GM21423 (cell line): Measurements from ENCODE around the gene TAGLN.

Source experiments
- ATAC-seq: cut with Tn5 transposase; IDR thresholded peaks from one replicate; pipeline ENCODE4 v1.9.1; 2021; ENCODE audit warnings: mild to moderate bottlenecking, moderate library complexity; ENCODE audit not compliant: unreplicated experiment

Gene TAGLN

GRCh38 chr11:117212697-117213355, 13.7 kb downstream of the TAGLN start:
- ATAC-seq: no peak

DNA sequence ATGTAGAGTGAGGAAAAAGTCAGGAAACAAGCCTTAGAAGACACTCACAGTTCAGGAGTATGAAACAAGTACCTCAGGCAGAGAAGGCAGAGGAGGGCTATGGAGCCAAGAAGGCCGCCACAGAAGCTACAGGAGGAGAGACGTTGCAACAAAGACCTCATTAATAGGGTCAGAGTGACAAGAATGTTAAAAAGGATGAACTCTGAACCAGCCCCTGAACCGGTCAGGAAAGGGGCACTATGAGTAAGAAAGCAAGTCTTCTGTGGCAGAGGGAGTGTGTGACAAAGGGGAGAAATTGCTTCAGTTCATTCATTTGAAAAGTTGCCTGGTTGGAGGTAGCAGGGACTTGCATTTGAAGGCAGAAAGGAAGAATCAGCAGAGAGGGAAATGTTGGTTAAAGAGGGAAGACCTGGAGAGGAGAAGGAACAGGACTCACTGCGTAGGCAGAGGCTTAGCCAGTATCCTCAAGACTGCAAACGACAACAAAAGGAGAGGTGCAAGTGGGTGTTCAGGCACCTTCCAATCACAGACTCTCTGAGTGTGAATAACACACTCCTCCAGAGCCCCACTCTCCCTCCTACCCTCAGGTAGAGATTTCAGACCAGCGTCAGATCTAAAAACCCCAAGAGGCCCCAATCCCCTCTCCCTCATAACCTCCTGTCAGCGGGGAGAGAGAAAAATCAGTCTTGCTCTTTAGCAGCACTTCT, 15.4 kb downstream of the TAGLN start:
- ATAC-seq: no peak

- ATAC-seq: no peak
These were observed 18.2 kb downstream of the TAGLN start for GRCh38 chr11:117217141-117218084.

GRCh38 chr11:117218133-117218915, 19.2 kb downstream of the TAGLN start:
- no peak for ATAC-seq

- ATAC-seq: no peak
These were observed 19.8 kb downstream of the TAGLN start for GRCh38 chr11:117219001-117219400.

- no peak for ATAC-seq
These were observed 20.3 kb downstream of the TAGLN start for GRCh38 chr11:117219455-117219854.

- ATAC-seq: no peak
These were observed 20.8 kb downstream of the TAGLN start for GRCh38 chr11:117219995-117220394.

- ATAC-seq: no peak
These were observed 21.4 kb downstream of the TAGLN start for GRCh38 chr11:117220568-117220967.

DNA sequence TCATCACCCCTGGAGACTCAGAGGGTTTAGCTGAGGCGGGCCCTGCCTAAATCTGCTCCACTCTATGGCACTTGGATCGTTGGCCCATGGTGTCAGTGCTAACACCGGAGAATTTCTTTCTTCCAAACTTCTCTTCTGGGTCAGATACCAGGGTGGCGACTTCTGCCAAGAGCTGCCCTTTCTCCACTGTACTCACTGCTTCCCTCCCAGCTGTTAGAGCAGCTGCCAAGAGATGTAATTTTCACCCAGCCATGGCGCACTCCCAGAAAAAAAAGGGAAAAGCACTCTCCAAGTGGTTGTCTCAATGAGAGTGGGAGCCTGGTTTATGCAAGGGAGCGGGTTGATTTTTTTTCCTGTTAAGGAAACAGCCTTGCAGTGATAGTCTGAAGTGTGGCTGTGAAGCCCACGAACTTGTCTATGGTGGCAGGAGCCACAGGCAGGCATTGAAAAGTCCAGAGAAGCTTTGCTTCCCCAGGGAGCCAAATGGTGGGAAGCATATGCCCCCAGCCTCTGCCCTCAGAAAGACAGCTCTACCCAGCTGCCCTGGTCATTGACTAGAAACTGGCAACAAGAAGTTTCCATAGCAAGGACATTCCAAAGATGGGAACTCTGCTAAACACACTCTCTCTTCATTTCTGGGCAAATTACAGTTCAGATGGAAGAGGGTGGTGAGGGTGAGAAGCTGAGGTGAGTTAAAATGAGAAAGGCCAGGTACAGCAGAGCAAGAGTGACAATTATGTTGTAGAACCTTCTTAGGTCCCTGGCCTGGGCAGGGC, 22.0 kb downstream of the TAGLN start:
- no peak for ATAC-seq

DNA sequence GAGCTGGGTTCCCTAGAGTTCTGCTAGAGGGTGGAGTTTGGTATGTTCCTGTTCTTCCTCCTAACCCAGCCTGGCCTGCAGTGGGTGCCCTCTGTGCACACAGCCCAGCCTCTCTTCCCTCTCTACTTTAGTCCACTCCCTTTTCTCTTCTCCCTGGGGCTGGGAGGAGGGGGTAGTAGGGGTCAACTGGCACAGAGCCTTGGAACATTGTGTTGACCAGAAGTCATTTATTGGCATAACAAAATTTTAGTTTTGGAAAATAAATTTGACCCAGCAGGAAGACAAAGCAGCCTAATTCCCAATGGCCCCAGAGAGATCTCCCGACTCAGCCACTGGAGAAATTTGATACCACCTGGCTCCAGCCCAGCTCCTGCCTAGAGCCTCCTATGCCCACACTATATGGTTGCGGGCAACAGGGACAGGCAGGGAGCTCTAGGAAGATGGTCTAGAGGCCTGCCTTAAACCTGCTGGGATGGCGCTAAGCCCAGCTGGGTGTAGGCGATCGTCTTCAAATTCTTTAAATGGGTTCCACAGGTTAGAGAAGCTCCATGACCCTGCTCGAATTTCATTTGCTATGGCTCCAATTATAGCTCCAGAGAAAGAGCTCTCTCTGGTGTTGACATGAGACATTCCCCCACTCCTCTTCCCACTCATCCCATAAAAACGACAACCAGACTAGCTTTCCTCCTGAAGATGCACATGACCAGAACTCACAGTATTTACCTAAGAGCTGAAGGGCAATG, 22.8 kb downstream of the TAGLN start:
- no peak for ATAC-seq

GRCh38 chr11:117222991-117223740, 24.0 kb downstream of the TAGLN start:
- ATAC-seq: no peak

DNA sequence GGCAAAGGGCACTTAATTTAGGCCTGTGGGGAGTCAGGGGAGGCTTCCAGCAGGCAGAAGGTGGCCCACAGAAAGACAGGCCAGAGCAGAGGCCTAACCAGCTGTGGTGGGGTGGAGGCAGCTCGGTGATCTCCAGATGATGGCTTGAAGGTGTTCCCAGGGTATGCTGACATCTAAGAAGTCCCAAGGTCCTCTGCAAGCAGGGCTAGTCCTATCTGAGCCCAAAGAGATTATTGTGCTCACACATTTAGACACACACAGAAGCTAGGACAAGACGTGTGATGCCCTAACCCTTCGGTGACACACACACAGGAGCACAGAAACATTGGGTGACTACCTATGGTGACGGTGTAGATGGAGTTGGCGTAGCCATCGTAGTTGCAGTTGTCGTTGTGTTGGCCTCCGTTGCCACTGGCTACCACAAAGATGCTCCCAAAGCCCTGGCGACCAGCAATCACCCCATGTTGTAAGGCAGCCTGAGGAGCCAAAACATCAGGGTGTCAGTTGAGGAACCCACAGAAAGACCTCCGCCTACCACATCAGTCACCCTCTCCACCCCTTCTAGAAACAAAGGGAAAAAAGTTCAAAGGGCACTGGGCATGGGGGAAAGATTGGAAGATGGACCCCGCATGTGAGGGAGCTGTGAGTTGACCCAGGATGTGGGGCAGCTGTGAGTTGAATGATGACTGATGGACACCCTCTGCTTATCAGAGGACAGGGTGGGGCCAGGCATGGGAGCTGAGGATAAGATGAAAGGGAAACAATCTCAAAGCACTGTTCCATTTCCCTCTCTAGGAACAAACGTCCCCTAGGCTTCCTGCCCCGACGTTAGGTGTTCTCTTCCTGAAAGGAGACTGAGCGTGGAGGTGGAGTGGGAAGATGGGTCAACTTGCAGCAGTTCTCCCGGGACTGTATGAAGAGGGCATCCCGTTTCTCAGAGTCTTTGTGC, 24.8 kb downstream of the TAGLN start:
- no peak for ATAC-seq

DNA sequence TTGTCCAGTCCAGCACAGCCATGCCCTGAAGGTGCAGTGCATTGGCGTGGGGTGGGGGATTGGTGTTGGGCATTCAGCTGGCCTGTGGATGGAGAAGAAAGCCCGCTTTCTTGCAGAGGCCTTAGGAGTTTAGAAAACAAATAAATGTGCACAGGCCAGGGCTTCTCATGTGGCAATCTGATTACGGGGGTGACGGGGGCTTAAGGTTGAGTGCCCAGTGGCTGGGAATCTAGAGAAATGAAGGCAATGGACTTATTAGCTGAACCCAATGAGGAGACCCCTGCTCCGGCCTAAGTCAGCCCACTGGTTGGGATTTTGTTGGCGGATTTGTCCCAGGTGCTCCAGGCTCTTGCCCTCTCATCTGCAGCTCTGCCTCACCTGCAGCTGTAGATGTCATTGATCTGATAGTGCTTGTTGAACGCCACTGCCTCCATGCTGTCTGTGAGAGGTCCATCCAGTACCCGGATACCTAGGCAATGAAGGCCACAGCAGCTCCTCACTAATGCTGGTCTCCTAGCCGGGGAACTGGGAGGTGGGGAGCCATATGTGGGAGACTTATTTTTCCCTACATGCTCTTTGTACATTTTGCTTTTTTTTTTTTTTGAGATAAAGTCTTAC, 26.5 kb downstream of the TAGLN start:
- ATAC-seq: no peak

DNA sequence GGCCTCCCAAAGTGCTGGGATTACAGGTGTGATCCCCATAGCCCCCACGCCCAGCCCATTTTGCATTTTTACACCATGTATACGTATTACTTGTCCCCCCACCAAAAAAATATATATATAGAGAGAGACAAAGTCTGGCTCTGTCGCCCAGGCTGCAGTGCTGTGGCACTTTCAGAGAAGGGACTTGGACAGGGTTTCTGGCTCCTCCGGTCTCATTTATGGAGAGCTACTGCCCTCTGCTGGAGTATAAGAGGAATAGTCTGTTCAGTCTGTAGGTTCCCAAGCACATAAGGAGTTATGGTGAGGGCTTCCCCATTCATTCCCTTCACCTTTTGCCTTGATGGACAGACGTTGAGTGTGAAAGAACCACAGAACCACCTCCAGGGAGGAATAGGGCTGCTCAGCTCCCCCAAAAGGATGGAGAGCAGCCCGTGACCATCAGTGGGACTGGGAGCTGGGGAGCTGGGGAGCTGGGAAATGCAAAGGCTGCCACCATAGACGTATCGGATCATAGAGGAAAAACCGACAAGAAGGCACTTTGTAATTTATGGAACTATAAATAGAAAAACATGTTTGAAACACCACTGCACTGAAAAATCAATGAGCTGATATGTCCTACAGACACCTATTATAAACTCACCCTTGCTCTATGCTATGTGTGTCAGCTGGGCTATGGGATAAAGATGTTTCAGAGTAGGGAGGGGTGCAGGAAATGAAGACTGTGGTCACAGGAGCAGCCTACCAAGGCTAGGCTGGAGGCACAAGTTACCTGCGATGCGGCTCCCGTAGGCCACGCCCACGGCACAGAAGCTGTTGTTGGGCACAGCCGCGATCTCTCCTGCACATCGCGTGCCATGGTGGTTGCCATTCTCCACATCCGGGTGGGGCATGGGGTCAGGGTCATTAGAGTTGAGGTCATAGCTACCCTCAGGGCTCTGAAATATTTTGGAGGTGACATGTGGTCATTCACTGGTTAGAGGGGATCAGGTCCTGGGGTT, 27.5 kb downstream of the TAGLN start:
- ATAC-seq: no peak

DNA sequence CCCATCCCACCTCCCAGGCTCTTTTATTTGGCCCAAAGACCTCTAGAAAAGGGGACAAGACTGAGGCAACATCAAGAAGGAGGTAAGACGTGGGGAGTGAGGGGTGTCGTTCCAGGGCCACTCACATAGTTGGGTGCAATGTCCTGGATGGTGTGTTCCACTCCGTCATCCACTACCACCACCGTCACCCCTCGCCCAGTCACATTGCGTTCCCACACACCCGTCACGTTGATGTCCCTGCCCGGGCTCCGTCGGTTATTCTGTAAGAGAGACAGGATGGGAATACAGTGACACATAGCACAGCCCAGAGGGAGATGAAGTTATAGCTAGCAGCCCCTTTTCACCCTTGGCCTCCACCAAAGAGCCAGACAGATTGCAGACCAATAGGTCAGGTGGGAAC, 28.9 kb downstream of the TAGLN start:
- no peak for ATAC-seq

GRCh38 chr11:117229411-117229810, 30.2 kb downstream of the TAGLN start:
- ATAC-seq: no peak
